ENCODE data around the gene LPAR3.

The LPAR3 gene

DNA sequence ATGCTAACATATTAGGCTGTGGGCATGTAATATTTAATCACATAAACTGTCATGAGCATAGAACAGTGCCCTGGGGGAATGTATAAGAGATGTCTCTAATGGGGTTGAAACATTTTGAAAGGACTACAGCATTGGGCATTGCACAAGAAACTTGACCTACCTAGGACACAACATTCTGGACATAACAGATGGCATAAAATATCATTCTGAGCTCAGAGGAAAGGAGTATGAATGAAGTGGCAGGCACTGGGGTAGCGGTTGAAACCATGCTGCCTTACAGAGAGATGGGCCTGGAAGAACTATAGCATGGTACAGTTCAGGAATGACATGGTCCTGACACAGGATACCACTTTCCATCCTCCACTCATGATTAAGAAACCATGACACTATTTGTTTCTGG, 69.0 kb downstream of the LPAR3 start:
- H3K36me3 ChIP-seq (ENCODE audit: low read depth): no peaks in the 10 kb centered on the region
- ATAC-seq (ENCODE audit: low read depth) (no peak), DNase-seq (ENCODE audit: low spot score) (no peak)
- TF ChIP-seq, protein P1, sequence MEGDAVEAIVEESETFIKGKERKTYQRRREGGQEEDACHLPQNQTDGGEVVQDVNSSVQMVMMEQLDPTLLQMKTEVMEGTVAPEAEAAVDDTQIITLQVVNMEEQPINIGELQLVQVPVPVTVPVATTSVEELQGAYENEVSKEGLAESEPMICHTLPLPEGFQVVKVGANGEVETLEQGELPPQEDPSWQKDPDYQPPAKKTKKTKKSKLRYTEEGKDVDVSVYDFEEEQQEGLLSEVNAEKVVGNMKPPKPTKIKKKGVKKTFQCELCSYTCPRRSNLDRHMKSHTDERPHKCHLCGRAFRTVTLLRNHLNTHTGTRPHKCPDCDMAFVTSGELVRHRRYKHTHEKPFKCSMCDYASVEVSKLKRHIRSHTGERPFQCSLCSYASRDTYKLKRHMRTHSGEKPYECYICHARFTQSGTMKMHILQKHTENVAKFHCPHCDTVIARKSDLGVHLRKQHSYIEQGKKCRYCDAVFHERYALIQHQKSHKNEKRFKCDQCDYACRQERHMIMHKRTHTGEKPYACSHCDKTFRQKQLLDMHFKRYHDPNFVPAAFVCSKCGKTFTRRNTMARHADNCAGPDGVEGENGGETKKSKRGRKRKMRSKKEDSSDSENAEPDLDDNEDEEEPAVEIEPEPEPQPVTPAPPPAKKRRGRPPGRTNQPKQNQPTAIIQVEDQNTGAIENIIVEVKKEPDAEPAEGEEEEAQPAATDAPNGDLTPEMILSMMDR (IDR thresholded peaks at IDR 0.05; ENCODE audit: poor library complexity, severe bottlenecking): no peak
- no peaks in the 10 kb centered on the region for H3K27me3 ChIP-seq (ENCODE audit: insufficient read depth, poor library complexity, severe bottlenecking)
- no peak overlapping the region for H3K4me3 ChIP-seq (ENCODE audit: severe bottlenecking)
- no peak overlapping the region for H3K27ac ChIP-seq (ENCODE audit: poor library complexity, severe bottlenecking)
- H3K4me1 ChIP-seq (ENCODE audit: insufficient read depth, poor library complexity, severe bottlenecking): no peaks in the 10 kb centered on the region
- no peaks in the 10 kb centered on the region for H3K9me3 ChIP-seq (ENCODE audit: severe bottlenecking)

DNA sequence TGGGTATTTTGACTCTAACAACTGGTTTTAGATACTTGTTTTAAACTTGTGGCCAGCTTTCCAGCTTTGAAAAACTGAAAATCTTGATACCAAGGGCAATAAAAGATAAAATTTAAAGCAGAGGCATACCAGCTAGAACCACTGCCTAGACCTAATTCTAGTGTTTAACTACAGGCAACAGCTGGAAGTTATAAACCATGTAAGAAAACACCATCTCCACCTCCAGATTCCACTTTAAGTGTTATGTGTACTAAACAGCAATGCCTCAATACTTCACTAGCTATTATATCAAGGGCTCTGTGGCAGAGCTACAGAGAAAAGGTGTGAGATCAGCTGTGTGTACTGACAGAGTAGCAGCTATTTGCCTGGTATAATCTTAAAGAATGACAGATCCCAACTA, 69.5 kb downstream of the LPAR3 start:
- Histone ChIP-seq H3K27me3 (ENCODE audit: insufficient read depth, poor library complexity, severe bottlenecking) (no peaks in the 10 kb centered on the region), H3K36me3 (ENCODE audit: low read depth) (no peaks in the 10 kb centered on the region), H3K4me3 (ENCODE audit: severe bottlenecking) (no peak overlapping the region), H3K27ac (ENCODE audit: poor library complexity, severe bottlenecking) (no peak overlapping the region), H3K9me3 (ENCODE audit: severe bottlenecking) (no peaks in the 10 kb centered on the region), H3K4me1 (ENCODE audit: insufficient read depth, poor library complexity, severe bottlenecking) (no peaks in the 10 kb centered on the region)
- DNase-seq (ENCODE audit: low spot score) (no peak), ATAC-seq (ENCODE audit: low read depth) (no peak)
- TF ChIP-seq, protein P1 (IDR thresholded peaks at IDR 0.05; ENCODE audit: poor library complexity, severe bottlenecking): no peak

DNA sequence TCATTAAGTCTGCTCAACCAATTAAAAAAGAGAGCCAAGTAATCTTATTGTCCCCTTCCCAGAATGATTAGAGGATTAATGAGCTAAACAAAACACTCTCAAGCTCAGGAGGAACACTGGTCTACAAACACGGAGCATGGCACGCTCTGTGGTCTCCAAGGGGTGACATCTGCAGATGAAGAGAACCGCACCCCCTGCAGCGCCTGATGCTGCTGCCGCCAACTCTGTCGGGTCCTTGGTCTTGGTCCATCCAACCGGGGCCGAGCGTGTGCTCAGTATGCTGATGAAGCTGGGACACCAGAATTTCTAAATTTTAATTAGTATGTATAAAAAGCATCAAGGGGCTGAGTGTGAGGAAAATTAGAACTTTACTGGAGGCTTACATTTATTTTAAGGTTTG, 82.7 kb downstream of the LPAR3 start:
- no peak for ATAC-seq (ENCODE audit: low read depth)
- DNase-seq (ENCODE audit: low spot score): no peak
- H3K9me3 ChIP-seq (ENCODE audit: severe bottlenecking): no peaks in the 10 kb centered on the region

DNA sequence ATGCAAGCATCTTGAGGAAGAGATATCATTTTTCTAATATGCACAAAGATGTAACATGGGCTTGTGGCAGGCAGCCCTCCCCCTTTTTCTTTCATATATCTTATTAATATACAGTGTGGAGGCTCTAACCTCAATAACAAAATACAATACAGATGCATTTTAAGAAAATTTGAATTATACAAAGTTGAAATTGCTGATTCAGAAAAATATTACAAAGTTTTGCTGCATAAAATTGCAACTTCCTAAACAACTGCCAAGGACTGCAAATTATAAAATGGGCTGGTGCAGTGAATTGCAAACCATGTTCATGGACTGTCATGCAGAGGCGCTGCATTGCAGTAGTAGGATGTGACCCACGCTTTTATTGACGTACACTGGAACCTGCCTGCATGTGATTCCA, 84.0 kb downstream of the LPAR3 start:
- no peaks in the 10 kb centered on the region for H3K9me3 ChIP-seq (ENCODE audit: severe bottlenecking)
- no peak overlapping the region for H3K27ac ChIP-seq (ENCODE audit: poor library complexity, severe bottlenecking)
- TF ChIP-seq, protein P1 (IDR thresholded peaks at IDR 0.05; ENCODE audit: poor library complexity, severe bottlenecking): no peak
- DNase-seq (ENCODE audit: low spot score) (no peak), ATAC-seq (ENCODE audit: low read depth) (no peak)
- H3K36me3 ChIP-seq (ENCODE audit: low read depth): peaks cover 3% of the 10 kb centered on the region
- H3K27me3 ChIP-seq (ENCODE audit: insufficient read depth, poor library complexity, severe bottlenecking): no peaks in the 10 kb centered on the region
- H3K4me1 ChIP-seq (ENCODE audit: insufficient read depth, poor library complexity, severe bottlenecking): no peaks in the 10 kb centered on the region
- H3K4me3 ChIP-seq (ENCODE audit: severe bottlenecking): no peak overlapping the region

More for the DNA sequence above, 82.7 kb downstream of the LPAR3 start:
- Histone ChIP-seq H3K4me1 (ENCODE audit: insufficient read depth, poor library complexity, severe bottlenecking) (no peaks in the 10 kb centered on the region), H3K27me3 (ENCODE audit: insufficient read depth, poor library complexity, severe bottlenecking) (no peaks in the 10 kb centered on the region), H3K4me3 (ENCODE audit: severe bottlenecking) (no peak overlapping the region), H3K36me3 (ENCODE audit: low read depth) (peaks cover 3% of the 10 kb centered on the region), H3K27ac (ENCODE audit: poor library complexity, severe bottlenecking) (no peak overlapping the region)
- TF ChIP-seq, protein P1 (IDR thresholded peaks at IDR 0.05; ENCODE audit: poor library complexity, severe bottlenecking): no peak

DNA sequence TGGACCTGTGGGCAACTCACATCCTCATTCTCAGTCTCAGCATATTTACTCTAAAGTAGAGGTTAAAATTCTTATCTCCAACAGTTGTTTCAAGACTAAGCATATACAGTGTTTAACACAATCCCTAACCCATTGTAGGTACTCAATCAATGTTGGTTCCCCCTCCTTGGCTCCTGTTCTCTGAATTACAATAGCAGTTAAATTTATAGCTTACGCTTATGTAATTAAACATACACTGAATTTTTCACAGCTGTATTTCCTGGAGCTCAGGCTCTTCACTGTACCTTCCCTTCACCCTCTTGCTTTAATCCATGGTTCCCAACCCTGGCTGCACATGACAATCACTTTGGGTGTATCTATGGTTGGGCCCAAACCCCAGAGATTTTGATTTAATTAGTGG, 89.4 kb downstream of the LPAR3 start:
- H3K27ac ChIP-seq (ENCODE audit: poor library complexity, severe bottlenecking): no peak overlapping the region
- no peaks in the 10 kb centered on the region for H3K9me3 ChIP-seq (ENCODE audit: severe bottlenecking)
- no peak for ATAC-seq (ENCODE audit: low read depth)
- H3K27me3 ChIP-seq (ENCODE audit: insufficient read depth, poor library complexity, severe bottlenecking): no peaks in the 10 kb centered on the region
- no peaks in the 10 kb centered on the region for H3K4me1 ChIP-seq (ENCODE audit: insufficient read depth, poor library complexity, severe bottlenecking)
- no peaks in the 10 kb centered on the region for H3K36me3 ChIP-seq (ENCODE audit: low read depth)
- no peak for DNase-seq (ENCODE audit: low spot score)
- TF ChIP-seq, protein P1 (IDR thresholded peaks at IDR 0.05; ENCODE audit: poor library complexity, severe bottlenecking): no peak
- no peak overlapping the region for H3K4me3 ChIP-seq (ENCODE audit: severe bottlenecking)
